Skin of body (tissue), 2 donors: ENCODE data around the gene PPP3R1. TPM values are rescaled to one million over a fixed set of nuclear protein-coding genes. Genes with fewer than 3 reads are reported as not detected.

Source experiments
- DNase-seq: peaks from one replicate; lab custom pipeline; 2025; lab: John Stamatoyannopoulos, UW
- total RNA-seq: library from RNA; depleted of rRNA; stranded (reverse); fragments of >200 nt; gene quantifications from one replicate; pipeline ENCODE4 v1.2.3, GENCODE V29; 2014

Gene PPP3R1
- total RNA-seq, 1 donor from 2014 or later: 46.0 TPM

DNA sequence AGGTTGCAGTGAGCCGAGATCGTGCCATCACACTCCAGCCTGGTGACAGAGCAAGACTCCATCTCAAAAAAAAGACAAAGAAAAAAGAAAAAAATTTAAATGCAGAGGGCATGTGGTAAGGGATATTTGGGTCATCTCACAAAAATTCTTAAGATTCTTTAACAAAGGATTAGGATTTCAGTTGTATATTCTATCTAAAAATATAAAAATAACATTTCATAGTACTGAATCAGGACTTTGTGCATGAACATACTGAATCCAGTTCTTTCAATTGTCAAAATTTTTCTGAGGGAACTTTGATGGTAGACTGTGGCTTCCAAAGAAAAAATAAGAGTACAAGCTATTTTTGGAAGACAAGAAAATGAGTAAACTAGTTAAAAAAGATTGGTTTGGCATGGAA, 6.5 kb upstream of the PPP3R1 start:
- no peak for DNase-seq

DNA sequence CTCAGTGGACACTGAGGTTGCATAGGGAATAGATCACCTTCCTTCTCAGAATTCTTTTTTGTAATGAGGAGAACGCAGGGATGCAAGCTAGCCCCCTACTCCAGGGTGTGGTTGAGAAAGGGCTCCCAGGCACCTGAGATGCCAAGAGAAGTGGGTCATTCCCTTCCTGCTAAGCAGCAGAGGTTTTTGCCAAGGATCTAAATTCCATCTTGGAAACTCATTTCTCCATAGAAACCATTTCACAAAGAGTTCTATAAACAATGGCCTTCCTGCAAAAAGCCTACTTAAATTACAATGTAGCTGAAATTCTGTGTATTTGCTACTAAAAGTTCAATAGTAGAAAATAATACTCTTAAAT, 3.7 kb upstream of the PPP3R1 start:
- DNase-seq: no peak

DNA sequence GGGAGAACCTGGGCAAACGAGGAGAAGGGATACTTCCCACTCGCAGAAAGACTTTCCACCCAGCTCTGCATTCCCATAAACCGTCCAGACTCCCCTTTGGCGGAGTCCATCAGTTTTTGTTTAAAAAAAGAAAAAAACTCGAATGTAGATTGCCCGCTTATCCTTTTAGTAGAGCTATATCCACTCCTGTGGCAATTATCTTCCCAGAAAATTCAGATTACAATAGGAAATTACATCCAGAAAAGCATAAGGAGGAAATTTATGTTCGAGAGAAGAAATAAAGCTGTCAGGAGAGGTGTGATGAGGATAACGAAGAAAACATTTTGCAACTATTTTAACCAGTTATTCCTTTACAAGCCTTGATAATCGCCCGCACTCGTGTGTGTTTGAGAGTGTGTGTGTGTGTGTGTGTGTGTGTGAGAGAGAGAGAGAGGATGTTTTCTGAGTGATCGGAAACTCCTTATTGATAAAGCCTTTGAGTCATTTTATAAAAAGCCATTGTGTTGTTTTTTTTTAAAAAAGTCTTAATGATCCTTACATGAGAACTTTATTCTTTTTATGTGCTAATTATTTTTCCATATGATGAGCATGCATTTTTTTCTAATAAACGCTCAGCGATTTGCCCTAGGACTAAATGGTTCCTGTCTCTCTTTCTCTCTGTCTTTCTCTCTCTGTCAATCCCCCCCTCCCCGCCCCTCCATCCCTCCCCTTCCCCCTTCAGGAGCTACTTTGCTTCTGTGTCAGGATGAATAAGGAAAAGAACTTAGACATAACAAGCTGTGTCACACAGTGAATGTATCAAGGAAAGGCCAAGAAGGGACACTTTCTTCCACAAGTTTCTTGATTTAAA, 1.1 kb upstream of the PPP3R1 start:
- peak; percentile 31 for DNase-seq

DNA sequence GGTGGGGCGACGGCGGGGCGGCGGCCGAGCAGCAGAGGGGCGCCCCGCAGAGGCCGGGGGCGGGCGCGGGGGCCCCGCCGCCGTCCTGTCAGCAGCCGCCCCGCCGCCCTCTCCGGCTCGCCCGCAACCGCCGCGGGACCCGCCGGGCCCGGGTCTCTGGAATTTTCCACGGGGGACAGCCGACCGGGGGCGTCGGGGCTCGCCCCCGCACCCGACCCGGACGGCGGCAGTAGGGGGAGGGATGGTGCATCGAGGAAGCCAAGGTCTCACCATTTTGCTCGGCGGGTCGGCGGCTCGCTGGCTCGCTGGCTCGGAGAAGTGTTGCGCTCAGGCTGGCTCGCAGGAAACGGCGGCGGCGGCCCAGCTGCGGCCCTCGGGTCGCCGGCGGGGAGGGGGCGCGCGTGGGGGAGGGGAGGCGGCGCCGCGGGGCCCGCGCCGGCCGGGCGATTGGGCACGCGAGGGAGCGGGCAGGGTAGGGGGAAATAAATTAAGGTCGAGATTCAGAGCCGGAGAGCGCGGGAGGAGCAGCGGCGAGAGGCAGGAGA, 405 bp downstream of the PPP3R1 start:
- no peak for DNase-seq

DNA sequence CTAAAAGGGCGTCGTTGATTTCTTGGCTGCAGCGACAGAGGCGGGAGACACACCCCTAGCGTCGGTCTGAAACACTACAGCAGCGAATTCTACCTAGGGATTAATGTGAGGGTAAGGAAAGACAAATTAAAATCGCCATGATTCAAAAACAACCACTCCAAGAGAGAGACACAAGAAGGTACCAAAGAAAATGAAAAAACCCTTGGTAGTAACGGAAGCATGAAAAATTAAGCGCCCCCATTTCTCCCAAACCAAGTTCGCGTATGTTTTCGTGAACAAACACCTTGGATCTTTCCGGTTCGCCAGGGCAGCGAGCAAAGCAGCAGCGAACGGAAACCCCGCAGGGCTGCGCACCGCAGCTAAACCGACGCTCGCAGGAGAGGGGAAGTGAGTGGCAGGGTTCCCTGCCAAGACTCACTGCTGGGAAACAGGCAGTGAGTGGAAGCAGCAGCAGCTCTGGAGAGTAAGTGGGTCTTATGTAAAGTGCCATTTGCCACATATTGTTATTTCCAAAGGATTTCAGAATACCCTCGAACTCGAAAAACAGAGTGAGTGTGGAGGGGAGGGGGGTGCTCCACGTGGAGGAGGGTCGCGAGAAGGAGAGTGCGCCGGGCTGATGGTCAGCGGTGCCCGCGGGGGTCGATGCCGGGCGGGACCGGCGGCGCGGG, 1.0 kb downstream of the PPP3R1 start:
- DNase-seq: peak; percentile 70

DNA sequence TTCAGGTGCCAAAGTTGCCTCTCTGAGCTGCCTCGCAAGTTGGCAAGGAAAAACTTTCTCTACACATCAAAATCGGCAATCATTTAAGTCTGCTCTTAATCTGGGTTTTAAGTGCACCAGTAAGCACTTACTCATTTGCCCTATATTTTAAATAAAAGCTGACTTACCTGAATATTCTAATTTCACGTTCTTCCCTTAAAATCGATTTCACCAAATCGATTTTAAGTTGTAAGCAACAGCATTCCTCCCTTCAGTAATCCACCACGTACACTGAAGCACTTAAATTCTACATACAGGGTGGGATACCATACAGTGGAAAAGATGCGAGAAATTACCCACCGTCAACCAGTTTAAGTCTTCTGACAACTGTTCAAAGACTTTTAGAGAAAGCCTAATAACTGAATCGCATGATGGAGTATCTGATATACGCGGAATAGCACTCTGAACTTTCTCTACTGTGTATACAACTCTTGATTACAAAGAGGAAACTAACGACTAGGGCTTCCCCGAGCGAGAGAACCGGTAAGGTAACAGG, 1.6 kb downstream of the PPP3R1 start:
- no peak for DNase-seq

DNA sequence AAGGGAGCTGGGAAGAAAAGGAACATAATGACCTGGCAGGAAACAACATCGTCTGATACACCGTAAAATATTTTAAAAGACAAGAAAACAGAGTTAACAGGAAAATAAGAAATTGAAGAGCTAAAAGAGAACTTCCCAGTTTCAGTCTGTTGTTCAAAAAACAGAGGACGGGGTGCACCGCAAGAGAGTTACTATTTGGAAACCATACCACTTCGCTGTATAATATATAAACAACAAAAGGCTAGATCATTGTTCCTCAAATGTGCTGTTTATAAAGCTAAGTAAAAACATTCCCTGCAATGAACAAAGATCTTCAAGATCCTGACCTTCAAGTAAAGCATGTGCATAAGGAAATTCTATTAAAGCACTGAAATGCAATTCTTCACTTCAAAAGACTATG, 2.1 kb downstream of the PPP3R1 start:
- no peak for DNase-seq

DNA sequence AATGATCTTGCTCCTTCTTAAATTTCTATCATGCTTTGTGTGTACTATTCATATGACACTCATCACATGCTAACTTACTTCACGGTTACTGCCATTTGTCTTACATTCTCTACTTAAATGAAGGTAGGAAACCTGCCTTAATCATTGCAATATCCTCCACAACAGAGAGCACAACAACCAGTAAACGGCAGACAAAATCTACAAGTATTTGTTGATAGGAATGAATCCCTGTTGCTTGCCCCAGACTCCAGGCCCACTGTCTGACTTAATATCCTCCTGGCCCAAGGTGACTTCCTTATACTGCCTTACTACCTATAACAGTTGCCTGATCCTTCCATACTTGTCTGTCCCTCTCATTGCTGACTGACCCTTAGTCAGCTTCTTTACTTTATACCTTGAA, 3.5 kb downstream of the PPP3R1 start:
- no peak for DNase-seq

DNA sequence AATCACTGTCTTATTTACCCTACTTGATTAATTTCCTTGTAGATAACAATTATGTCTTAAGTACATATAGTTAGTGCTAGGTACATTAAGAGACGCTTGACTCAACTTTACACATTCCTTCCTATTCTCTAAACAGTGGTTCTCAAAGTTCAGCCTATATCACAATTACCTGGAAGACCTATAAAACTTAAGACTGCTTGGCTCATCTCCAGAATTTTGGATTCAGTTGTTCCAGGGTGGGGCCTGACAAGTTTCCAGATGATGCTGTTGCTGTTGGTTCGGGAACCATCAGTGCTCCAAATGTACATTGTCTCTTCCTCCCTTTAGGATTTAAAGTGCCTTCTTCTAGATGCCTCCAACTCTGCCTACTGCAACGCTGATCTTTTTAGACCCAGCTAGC, 4.0 kb downstream of the PPP3R1 start:
- no peak for DNase-seq

DNA sequence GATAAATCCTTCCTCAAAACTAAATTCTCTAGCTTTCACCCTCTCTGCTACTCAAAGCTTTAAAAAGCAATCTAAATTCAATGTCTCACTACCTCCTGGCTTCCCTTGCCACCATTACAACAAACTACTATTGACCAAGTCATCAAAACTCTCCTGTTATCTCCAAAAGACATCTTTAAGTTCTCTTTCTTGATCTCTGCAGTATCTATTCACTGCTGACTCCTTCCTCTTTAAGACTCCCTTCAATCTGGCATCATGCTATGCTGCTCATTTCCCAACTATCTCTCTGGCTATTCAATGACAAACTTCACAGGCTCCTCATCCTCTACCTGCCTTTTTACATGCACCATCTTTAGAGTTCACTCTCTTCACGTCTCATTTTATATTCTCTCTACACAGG, 5.9 kb downstream of the PPP3R1 start:
- DNase-seq: no peak

DNA sequence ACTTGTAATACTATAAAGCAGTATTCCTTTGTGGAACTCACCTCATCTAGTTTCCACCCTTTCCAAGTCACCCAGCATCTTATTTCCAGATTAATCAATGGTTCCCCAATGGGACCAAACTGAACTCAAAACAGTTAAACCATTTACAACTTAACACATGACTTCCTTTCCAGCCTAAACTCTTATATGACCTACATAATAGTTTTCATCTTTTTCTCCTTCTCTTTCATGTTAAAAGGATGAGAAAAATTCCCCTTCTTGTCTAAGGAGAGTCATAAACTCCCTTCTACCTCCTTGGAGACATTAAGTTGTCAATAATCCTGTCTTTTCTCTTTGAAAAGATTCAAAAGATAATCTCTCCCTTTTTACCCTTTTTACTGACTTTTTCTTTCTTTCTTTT, 6.7 kb downstream of the PPP3R1 start:
- no peak for DNase-seq

DNA sequence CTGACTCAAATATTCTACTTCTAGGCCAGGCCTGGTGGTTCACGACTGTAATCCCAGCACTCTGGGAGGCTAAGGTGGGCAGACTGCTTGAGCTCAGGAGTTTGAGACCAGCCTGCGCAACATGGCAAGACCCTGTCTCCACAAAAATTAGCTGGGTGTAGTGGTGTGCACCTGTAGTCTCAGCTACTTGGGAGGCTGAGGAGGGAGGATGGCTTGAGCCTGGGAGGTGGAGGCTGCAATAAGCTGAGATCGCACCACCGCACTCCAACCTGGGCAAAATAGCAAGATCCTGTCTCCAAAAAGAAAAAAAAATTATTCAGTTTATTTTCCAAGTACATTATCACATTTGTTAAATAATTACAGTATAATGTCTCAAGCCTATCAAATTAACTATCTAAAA, 7.3 kb downstream of the PPP3R1 start:
- no peak for DNase-seq

DNA sequence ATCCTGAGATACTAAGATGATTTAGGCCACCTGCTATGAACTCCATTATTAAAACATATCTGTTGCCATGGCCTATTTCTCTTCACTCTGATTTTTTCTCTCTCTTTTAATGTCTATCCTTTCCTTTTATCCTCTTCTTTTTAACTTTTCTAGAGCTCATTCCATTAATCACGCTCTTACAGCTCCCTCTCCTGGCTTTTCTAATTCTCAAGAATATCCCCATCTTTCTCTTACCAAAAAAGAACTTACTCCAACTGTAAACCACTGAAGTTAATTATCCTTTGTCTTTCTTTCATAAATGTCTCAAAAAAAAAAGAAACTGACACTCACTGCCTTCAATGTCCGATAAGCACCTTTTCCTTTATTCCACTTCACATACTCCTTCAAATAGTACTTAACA, 7.9 kb downstream of the PPP3R1 start:
- DNase-seq: no peak

DNA sequence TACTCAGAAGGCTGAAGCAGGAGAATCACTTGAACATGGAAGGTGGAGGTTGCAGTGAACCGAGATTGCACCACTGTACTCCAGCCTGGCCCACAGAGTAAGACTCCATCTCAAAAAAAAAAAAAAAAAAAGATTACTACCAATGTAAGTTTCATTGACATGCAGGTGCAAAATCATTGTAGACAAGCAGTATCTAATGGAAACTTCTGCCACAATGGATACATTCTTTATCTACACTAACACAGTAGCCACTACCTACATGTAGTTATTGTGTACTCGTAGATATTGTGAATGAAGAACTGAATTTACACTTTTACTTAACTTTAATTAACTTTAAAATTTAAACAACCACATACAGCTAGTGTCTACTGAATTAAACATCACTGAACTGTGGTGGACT, 10.6 kb downstream of the PPP3R1 start:
- no peak for DNase-seq

DNA sequence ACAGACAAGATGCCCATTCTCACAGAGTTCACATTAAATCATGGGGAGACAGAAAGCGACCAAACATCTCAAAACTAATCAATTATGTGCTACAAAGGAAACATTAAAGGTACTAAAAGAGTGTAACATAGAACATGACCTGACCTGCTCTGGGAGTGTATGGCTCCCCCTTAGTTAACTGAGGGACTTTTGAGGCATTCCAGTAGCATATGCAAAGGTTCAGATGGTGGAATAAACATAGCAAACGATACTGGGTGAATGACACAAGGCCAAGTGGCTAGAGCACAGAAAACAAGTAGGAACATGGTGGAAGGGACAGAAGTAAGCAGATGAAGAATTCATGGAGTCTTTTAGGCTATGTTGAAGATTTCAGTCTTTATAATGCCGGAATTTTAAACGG, 11.9 kb downstream of the PPP3R1 start:
- DNase-seq: no peak

DNA sequence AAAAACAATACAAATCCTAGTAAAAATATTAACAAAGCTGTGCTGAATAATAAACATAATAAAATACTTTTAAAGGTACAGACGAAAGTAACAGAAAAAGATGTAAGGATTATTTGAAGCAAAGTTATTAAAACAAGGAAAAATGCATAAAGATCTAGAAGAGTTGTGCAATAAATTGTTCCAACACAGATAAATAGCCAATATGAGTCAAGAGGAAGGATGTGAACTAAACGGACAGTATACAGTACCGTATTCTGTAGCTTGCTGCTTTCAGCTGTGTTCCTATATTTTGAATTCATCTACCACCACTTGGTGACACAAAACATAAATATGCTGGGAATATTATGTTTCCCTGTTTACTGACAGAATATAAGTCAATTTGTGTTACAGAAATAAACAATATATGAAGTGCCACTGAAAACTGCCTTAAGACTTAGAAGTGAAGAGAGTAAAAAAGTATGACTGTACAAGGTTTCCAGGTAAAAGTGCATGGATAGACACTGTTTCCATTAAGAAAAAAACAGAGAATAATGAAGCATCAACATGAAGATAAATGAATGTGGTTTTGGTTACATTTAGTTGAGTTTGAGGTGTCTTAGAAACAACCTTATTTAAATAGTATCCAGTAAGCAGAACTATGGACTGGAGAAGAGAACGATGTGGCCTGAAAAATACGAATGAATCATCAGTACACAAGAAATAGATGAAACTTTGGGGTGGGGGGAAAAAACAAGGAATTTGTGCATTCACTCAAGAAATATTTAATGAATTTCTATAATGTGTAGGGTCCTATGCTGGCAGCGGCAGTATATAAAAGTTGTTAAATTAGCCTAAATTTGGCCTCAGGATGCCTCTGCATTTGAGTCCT, 13.1 kb downstream of the PPP3R1 start:
- no peak for DNase-seq

DNA sequence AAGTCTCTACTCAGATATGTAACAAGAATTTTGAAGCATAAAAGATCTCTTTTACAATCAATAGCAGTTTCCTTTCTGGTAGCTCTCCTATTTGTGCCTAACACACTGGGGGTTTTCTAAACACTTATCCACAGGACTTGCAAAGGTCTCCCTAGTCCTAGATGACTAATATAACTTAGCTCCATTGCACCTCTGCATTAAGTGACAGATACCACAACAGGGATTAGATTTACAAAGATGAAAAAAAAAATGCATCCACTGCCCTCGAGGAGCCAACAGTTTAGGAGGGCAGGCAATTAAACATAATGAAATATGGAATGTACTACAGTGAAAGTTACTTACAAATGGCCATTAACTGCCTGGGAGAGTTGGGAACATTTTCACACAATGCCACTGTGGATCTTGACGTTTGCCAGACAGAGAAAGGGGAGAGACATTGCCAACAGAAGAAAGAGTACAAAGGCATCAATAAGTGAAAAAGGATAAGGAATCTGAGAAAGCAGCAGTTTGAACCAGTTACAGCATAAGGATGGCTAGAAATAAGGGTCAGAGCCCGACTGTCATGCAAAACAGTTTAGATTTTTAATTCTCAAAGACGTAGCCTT, 14.3 kb downstream of the PPP3R1 start:
- no peak for DNase-seq

DNA sequence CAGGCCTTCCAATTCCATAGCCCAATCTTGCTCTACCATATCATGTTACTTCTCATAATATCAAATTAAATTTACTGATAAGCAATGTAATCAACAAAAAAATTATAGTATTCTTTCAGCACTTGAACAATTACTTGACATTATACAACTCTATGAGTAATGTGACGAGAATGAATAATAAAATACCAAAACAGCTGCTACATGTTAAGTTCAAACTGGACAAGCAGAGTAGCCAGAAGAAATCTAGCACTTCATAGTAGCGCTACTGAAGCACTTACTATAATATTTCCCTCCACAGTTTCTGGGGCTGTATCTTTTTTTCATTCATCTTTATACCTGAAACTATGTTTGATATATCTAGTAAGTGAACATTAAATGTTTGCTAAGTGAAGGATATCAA, 14.9 kb downstream of the PPP3R1 start:
- no peak for DNase-seq

DNA sequence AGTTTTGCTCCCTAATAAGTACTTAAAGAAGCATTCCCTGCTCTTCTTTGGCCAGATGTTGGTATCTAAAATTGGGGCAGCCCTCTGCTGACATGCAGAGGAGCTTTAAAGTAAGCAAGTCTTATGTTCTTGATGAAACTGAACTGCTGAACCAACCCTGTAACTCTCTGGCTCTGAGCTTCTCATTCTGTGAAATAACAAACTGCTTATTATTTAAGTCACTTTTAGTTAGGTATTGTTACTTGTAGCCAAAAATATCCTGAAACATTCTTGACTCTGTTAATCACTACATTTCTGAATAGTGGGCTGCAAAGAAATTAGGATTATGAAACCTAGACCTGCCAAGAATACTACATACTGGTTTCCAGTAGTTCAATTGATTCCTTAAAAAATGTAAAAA, 15.5 kb downstream of the PPP3R1 start:
- DNase-seq: no peak

DNA sequence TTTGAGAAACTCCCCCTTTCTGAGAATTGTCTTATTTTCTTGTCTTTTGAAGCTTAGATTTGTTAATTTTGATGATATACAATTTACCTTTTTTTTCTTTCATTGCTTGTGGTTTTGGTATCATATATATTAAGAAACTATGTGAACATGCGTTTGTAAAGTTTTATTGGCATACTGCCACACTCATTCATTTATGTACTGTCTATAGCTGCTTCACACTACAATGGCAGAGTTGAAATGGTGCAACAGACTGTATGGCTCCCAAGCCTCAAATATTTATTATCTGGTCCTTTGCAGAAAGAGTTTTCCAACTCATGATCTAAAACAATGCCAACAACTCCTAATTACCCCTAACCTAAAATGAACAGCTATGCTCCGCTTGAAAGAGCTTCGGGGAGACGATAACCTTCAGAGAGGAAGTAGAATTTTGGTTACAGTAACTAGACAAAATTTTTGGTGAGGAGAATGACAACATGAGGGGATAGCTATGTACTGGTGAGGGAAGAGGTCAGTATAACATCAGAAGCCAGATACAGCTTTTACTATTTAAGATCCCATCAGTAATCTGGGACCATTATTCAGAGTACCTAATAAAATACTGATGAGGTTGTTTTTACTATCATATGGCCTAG, 16.1 kb downstream of the PPP3R1 start:
- DNase-seq: no peak

DNA sequence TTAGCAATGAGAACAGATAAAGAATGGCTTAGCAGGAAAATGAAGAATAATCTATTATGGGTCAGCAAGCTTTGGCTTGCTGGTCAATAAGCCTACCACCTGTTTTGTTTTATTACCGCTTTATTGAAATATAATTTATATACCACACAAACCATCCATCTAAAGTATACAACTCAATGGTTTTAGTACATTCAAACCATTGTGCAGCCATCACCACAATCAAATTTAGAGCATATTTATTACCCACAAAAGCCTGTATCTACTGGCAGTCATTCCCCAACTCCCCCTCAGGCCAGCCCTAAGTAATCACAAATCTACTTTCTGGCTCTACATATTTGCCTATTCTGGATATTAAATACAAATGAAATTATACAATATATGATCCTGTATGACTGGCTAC, 17.2 kb downstream of the PPP3R1 start:
- no peak for DNase-seq
